OCI-LY3 (cell line): ENCODE results near the gene TMEM14B.
A peak's percentile ranks its signal among the peaks of the same experiment; 100 is the strongest.
"Not testable (repeated sequence)": the region's sequence is repeated elsewhere in the genome, so short reads cannot be mapped to it uniquely, and the experiment has no call there.

Experiments used
- H2AFZ ChIP-seq: fragments of 200-600, 300-600 bp; shearing (Covaris generic); 2 replicates; pipeline ENCODE4 v1.6.0; 2014; ENCODE audit warnings: antibody characterized with exemption, low read depth, low read length
- H3K27ac ChIP-seq: fragments of 200-600, 300-600 bp; sonication (generic); 2 replicates; pipeline ENCODE4 v1.5.1; 2014; ENCODE audit warnings: mild to moderate bottlenecking, low read length, moderate library complexity, mixed read lengths
- H3K27me3 ChIP-seq: fragments of 200-600, 300-600 bp; sonication (generic); 2 replicates; pipeline ENCODE4 v1.6.1; 2014; ENCODE audit warnings: low read depth, low read length, mixed read lengths
- H3K36me3 ChIP-seq: fragments of 200-600, 300-600 bp; sonication (generic); replicated peaks from 2 replicates; pipeline ENCODE3; 2014; ENCODE audit warnings: low read depth, low read length, mixed read lengths
- H3K4me1 ChIP-seq: fragments of 300-600, 200-600 bp; sonication (generic); 2 replicates; pipeline ENCODE4 v1.6.1; 2014; ENCODE audit warnings: low read length, mixed read lengths
- H3K4me2 ChIP-seq: fragments of 200-600, 300-600 bp; sonication (generic); 2 replicates; pipeline ENCODE4 v1.6.1; 2014; ENCODE audit warnings: low read length, mixed read lengths
- H3K4me3 ChIP-seq: fragments of 300-600, 200-600 bp; sonication (generic); 2 replicates; pipeline ENCODE4 v1.5.1; 2014; ENCODE audit warnings: antibody characterized with exemption, mild to moderate bottlenecking, low read length, moderate library complexity
- H3K79me2 ChIP-seq: fragments of 300-600, 200-600 bp; shearing (Covaris generic); 2 replicates; pipeline ENCODE4 v1.6.1; 2014; ENCODE audit warnings: mild to moderate bottlenecking, low read length, mixed read lengths
- H3K9ac ChIP-seq: fragments of 300-600, 200-600 bp; shearing (Covaris generic); 2 replicates; pipeline ENCODE4 v1.6.0; 2014; ENCODE audit warnings: mild to moderate bottlenecking, low read length, moderate library complexity
- H3K9me3 ChIP-seq: fragments of 200-600, 300-600 bp; shearing (Covaris generic); 2 replicates; pipeline ENCODE4 v1.6.1; 2014; ENCODE audit warnings: low read length, mixed read lengths; ENCODE audit not compliant: insufficient read depth
- H4K20me1 ChIP-seq: fragments of 200-600, 300-600 bp; sonication (generic); 2 replicates; pipeline ENCODE4 v1.6.1; 2016; ENCODE audit warnings: low read length, mixed read lengths; ENCODE audit not compliant: insufficient read depth
- EZH2phosphoT487 ChIP-seq: fragments of 200-600 bp; shearing (Covaris generic); IDR thresholded peaks from 2 replicates; pipeline ENCODE4 v1.6.1; 2018; ENCODE audit warnings: antibody characterized with exemption, mixed run types, low read depth
- TF ChIP-seq, protein P1 (sequence below): fragments of 200-600, 300-600 bp; sonication (generic); IDR thresholded peaks from 2 replicates; pipeline ENCODE4 v1.5.1; 2014; ENCODE audit warnings: antibody characterized with exemption, low read length, low read depth

TMEM14B gene

DNA sequence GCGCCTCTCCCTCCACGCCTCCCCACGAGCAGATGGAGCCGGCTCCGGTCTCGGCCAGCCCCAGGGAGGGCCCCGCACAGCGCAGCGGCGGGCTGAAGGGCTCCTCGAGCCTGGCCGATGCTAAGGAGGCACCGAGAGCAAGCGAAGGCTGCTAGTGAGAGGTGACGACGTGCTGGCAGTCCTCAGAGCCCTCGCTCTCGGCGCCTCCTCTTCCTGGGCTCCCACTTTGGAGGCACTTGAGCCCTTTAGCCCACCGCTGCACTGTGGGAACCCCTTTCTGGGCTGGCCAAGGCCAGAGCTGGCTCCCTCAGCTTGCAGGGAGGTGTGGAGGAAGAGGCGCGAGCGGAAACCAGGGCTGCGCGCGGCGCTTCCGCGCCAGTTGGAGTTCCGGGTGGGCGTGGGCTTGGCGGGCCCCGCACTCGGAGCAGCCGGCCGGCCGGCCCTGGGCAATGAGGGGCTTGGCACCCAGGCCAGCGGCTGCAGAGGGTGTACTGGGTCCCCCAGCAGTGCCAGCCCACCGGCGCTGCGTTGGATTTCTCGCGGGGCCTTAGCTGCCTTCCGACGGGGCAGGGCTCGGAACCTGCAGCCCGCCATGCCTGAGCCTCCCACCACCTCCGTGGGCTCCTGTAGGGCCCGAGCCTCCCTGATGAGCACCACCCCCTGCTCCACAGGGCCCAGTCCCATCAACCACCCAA lies 27.2 kb upstream of the TMEM14B start:
- Histone ChIP-seq H3K4me1 (0 out of 2 replicates have a peak, but pooled peaks cover 4% of the 10 kb centered on the region), H3K27ac (no peak overlapping the region), H3K4me3 (no peak overlapping the region), H3K9ac (no peak overlapping the region), H3K4me2 (no peak overlapping the region), H3K27me3 (no peaks in the 10 kb centered on the region), H3K79me2 (0 out of 2 replicates have a peak, but pooled peaks cover 3% of the 10 kb centered on the region), H2AFZ (no peak overlapping the region), H3K36me3 (no peaks in the 10 kb centered on the region), H3K9me3 (no peaks in the 10 kb centered on the region), H4K20me1 (no peaks in the 10 kb centered on the region)
- TF ChIP-seq, protein P1, sequence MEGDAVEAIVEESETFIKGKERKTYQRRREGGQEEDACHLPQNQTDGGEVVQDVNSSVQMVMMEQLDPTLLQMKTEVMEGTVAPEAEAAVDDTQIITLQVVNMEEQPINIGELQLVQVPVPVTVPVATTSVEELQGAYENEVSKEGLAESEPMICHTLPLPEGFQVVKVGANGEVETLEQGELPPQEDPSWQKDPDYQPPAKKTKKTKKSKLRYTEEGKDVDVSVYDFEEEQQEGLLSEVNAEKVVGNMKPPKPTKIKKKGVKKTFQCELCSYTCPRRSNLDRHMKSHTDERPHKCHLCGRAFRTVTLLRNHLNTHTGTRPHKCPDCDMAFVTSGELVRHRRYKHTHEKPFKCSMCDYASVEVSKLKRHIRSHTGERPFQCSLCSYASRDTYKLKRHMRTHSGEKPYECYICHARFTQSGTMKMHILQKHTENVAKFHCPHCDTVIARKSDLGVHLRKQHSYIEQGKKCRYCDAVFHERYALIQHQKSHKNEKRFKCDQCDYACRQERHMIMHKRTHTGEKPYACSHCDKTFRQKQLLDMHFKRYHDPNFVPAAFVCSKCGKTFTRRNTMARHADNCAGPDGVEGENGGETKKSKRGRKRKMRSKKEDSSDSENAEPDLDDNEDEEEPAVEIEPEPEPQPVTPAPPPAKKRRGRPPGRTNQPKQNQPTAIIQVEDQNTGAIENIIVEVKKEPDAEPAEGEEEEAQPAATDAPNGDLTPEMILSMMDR = no peak
- TF ChIP-seq EZH2phosphoT487 = no peak

DNA sequence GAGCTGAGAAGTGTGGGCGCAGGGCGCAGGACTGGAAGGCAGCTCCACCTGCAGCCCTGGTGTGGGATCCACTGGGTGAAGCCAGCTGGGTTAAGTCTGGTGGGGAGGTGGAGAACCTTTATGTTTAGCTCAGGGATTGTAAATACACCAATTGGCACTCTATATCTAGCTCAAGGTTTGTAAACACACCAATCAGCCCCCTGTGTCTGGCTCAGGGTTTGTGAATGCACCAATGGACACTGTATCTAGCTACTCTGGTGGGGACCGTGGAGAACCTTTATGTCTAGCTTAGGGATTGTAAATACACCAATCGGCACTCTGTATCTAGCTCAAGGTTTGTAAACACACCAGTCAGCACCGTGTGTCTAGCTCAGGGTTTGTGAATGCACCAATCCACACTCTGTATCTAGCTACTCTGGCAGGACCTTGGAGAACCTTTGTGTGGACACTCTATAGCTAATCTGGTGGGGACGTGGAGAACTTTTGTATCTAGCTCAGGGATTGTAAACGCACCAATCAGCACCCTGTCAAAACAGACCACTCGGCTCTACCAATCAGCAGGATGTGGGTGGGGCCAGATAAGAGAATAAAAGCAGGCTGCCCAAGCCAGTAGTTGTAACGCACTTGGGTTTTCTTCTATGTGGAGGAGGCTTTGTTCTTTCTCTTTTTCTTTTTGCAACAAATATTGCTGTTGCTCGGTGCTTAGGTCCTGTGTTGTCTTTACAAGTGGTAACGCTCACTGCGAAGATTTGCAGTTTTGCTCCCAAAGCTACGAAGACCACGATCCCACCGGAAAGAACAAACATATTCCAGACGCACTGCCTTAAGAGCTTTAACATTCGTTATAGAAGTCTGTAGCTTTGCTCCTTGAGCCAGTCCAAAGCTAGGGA lies 26.4 kb upstream of the TMEM14B start:
- H2AFZ ChIP-seq, H3K79me2 ChIP-seq, H3K27me3 ChIP-seq, H3K36me3 ChIP-seq, H3K9ac ChIP-seq, H4K20me1 ChIP-seq, H3K4me3 ChIP-seq, H3K4me2 ChIP-seq, H3K27ac ChIP-seq, H3K9me3 ChIP-seq, H3K4me1 ChIP-seq: not testable (repeated sequence)

DNA sequence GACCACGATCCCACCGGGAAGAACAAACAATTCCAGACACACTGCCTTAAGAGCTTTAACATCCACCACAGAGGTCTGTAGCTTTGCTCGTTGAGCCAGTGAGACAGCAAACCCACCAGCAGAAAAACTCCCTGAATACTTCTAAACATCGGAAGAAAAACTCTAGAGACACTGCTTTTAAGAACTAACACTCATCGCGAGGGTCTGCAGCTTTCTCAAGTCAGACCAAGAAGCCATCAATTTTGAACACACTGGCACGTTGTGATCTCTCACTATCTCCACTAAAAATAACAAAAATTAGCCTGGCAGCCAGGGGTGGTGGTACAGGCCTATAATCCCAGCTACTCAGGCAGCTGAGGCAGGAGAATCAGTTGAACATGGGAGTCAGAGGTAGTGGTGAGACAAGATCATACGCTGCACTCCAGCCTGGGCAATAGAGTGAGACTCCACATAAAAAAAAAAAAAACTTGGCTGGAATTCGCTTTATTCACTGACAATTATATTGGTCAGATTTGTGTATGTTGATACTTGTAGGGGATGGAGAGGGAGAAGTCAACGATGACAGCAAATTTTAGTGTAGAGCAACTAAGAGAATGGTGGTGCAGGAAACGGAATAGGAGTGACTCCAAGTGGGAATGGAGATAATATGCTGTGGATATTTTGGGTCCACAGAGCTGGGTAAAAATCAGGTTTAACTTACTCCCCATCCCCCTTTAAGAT lies 25.6 kb upstream of the TMEM14B start:
- 0 out of 2 replicates have a peak, but pooled peaks cover 4% of the 10 kb centered on the region for H3K4me1 ChIP-seq
- no peaks in the 10 kb centered on the region for H3K36me3 ChIP-seq
- peak overlapping the region; percentile 93 for H3K4me3 ChIP-seq
- H3K9me3 ChIP-seq = no peaks in the 10 kb centered on the region
- H2AFZ ChIP-seq = peak overlapping the region; percentile 97; the same call in 1 of the 2 replicates
- TF ChIP-seq EZH2phosphoT487 = no peak
- TF ChIP-seq, protein P1 = no peak
- no peaks in the 10 kb centered on the region for H4K20me1 ChIP-seq
- 0 out of 2 replicates have a peak, but pooled peaks cover 3% of the 10 kb centered on the region for H3K79me2 ChIP-seq
- H3K4me2 ChIP-seq = peak overlapping the region; percentile 80
- H3K27me3 ChIP-seq = no peaks in the 10 kb centered on the region
- H3K9ac ChIP-seq = peak overlapping the region; percentile 90; the same call in 1 of the 2 replicates
- no peak overlapping the region for H3K27ac ChIP-seq

GRCh38 chr6:10722570-10722819 lies 25.1 kb upstream of the TMEM14B start:
- H4K20me1 ChIP-seq = no peaks in the 10 kb centered on the region
- H3K79me2 ChIP-seq = 0 out of 2 replicates have a peak, but pooled peaks cover 3% of the 10 kb centered on the region
- H3K4me1 ChIP-seq = 0 out of 2 replicates have a peak, but pooled peaks cover 4% of the 10 kb centered on the region
- TF ChIP-seq, protein P1 = no peak
- no peak for TF ChIP-seq EZH2phosphoT487
- peak overlapping the region; percentile 93 for H3K4me3 ChIP-seq
- peak overlapping the region; percentile 90 for H3K9ac ChIP-seq
- no peaks in the 10 kb centered on the region for H3K27me3 ChIP-seq
- no peak overlapping the region for H3K27ac ChIP-seq
- peak overlapping the region; percentile 80 for H3K4me2 ChIP-seq
- H3K9me3 ChIP-seq = no peaks in the 10 kb centered on the region
- no peaks in the 10 kb centered on the region for H3K36me3 ChIP-seq
- H2AFZ ChIP-seq = peak overlapping the region; percentile 97
